WTC11 (cell line): ENCODE data around the gene UNC119B.

ENCODE experiments used
- ARID4B ChIP-seq: sonication (generic); formaldehyde crosslinking; IDR thresholded peaks from 2 replicates; pipeline ENCODE4 v1.8.0; 2023; ENCODE audit warnings: missing genetic modification reagents, mild to moderate bottlenecking, borderline replicate concordance
- ATF2 ChIP-seq: sonication (generic); formaldehyde crosslinking; IDR thresholded peaks from 2 replicates; pipeline ENCODE4 v1.8.1; 2022; ENCODE audit warnings: low read depth, missing genetic modification reagents, borderline replicate concordance
- E2F1 ChIP-seq: sonication (generic); formaldehyde crosslinking; IDR thresholded peaks from 2 replicates; pipeline ENCODE4 v1.8.0; 2022; ENCODE audit warnings: mild to moderate bottlenecking, missing genetic modification reagents
- JUN ChIP-seq: sonication (generic); formaldehyde crosslinking; IDR thresholded peaks from 2 replicates; pipeline ENCODE4 v1.8.0; 2023; ENCODE audit warnings: mild to moderate bottlenecking, missing genetic modification reagents
- MAX ChIP-seq: sonication (generic); formaldehyde crosslinking; IDR thresholded peaks from 2 replicates; pipeline ENCODE4 v1.8.0; 2022; ENCODE audit warnings: mild to moderate bottlenecking, missing genetic modification reagents
- NR2C2 ChIP-seq: sonication (generic); formaldehyde crosslinking; IDR thresholded peaks from 2 replicates; pipeline ENCODE4 v1.8.0; 2022; ENCODE audit warnings: mild to moderate bottlenecking, missing genetic modification reagents
- SOX15 ChIP-seq: fragments of 250-450 bp; sonication (Bioruptor Pico); IDR thresholded peaks from 2 replicates; pipeline ENCODE4 v1.9.0; 2021; ENCODE audit warnings: mild to moderate bottlenecking
- SP1 ChIP-seq: sonication (generic); formaldehyde crosslinking; conservative IDR thresholded peaks from 2 replicates; pipeline ENCODE4 v1.8.1; 2022; ENCODE audit warnings: missing genetic modification reagents
- ZNF263 ChIP-seq: sonication (generic); formaldehyde crosslinking; IDR thresholded peaks from 2 replicates; pipeline ENCODE4 v1.8.1; 2022; ENCODE audit warnings: low read depth, mild to moderate bottlenecking, moderate library complexity, missing genetic modification reagents
- TF ChIP-seq, protein P1 (sequence below): fragments of 200-600 bp; IDR thresholded peaks from 2 replicates; pipeline ENCODE4 v1.8.0; 2022; ENCODE audit warnings: antibody characterized with exemption
- TF ChIP-seq, protein P2 (sequence below): sonication (generic); formaldehyde crosslinking; IDR thresholded peaks from 2 replicates; pipeline ENCODE4 v1.8.1; 2023; ENCODE audit warnings: mild to moderate bottlenecking, missing genetic modification reagents, moderate library complexity
- TF ChIP-seq, protein P3 (sequence below): sonication (generic); formaldehyde crosslinking; IDR thresholded peaks from 2 replicates; pipeline ENCODE4 v1.8.1; 2023; ENCODE audit warnings: mild to moderate bottlenecking, missing genetic modification reagents, moderate library complexity

GRCh38 chr12:120725659-120726509, 15.6 kb downstream of the UNC119B start, which contains the start of gene ACADS:
- TF ChIP-seq, protein P1, sequence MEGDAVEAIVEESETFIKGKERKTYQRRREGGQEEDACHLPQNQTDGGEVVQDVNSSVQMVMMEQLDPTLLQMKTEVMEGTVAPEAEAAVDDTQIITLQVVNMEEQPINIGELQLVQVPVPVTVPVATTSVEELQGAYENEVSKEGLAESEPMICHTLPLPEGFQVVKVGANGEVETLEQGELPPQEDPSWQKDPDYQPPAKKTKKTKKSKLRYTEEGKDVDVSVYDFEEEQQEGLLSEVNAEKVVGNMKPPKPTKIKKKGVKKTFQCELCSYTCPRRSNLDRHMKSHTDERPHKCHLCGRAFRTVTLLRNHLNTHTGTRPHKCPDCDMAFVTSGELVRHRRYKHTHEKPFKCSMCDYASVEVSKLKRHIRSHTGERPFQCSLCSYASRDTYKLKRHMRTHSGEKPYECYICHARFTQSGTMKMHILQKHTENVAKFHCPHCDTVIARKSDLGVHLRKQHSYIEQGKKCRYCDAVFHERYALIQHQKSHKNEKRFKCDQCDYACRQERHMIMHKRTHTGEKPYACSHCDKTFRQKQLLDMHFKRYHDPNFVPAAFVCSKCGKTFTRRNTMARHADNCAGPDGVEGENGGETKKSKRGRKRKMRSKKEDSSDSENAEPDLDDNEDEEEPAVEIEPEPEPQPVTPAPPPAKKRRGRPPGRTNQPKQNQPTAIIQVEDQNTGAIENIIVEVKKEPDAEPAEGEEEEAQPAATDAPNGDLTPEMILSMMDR, result no peak
- no peak for TF ChIP-seq JUN (CRISPR knock-in tag)
- TF ChIP-seq, protein P2, sequence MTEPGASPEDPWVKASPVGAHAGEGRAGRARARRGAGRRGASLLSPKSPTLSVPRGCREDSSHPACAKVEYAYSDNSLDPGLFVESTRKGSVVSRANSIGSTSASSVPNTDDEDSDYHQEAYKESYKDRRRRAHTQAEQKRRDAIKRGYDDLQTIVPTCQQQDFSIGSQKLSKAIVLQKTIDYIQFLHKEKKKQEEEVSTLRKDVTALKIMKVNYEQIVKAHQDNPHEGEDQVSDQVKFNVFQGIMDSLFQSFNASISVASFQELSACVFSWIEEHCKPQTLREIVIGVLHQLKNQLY (CRISPR knock-in tag), result no peak
- no peak for TF ChIP-seq SOX15 (CRISPR knock-in tag)
- TF ChIP-seq ZNF263 (CRISPR knock-in tag), result no peak
- TF ChIP-seq SP1 (CRISPR knock-in tag), result peak; percentile 87
- TF ChIP-seq, protein P3, sequence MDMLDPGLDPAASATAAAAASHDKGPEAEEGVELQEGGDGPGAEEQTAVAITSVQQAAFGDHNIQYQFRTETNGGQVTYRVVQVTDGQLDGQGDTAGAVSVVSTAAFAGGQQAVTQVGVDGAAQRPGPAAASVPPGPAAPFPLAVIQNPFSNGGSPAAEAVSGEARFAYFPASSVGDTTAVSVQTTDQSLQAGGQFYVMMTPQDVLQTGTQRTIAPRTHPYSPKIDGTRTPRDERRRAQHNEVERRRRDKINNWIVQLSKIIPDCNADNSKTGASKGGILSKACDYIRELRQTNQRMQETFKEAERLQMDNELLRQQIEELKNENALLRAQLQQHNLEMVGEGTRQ, result no peak
- no peak for TF ChIP-seq E2F1 (CRISPR knock-in tag)
- no peak for TF ChIP-seq ATF2 (CRISPR knock-in tag)
- TF ChIP-seq NR2C2, result no peak
- peak; percentile 74 for TF ChIP-seq MAX (CRISPR knock-in tag)
- no peak for TF ChIP-seq ARID4B (CRISPR knock-in tag)
